NCI-H2107 (cell line): Measurements from ENCODE around the gene MAMDC2.
"Not testable (repeated sequence)": the region's sequence is repeated elsewhere in the genome, so short reads cannot be mapped to it uniquely, and the experiment has no call there.

Source experiments
- DNase-seq: peaks from one replicate; lab custom pipeline; 2025; lab: John Stamatoyannopoulos, UW

The MAMDC2 gene

DNA sequence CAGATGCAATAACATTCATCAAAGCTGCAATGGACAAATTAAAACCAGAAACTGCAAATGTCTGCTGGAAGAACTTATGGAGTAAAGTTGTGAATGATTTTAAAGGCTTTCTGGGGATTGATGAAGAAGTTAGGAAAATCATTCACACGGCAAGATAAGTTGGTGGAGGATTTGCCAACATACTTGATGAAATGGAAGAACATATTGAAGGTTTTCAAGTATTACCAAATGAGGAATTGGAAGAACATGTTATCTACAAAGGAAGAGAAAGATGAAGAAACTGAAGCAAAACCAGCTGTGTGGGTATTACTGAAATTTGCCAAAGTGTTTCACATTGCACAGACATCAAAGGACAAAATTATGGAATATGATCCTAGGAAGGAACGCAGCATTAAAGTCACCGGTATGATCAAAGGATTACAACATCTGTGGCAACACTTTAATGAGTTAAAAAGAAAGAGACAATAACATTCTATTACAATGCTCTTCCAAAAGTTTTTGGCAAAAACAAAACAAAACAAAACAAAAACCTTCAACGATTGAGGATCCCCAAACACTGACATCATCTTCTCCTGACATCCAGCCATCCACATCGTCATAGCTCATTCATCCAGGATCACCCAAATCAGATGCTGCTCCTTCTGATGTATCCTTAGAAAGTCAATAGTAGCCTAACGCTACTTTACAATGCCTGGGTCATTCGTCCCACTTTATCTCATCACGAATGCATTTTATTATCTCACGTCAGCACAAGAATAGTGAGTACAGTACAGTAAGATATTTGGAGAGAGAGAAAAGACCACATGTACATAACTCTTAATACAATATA lies 153.8 kb downstream of the MAMDC2 start:
- DNase-seq = no peak

DNA sequence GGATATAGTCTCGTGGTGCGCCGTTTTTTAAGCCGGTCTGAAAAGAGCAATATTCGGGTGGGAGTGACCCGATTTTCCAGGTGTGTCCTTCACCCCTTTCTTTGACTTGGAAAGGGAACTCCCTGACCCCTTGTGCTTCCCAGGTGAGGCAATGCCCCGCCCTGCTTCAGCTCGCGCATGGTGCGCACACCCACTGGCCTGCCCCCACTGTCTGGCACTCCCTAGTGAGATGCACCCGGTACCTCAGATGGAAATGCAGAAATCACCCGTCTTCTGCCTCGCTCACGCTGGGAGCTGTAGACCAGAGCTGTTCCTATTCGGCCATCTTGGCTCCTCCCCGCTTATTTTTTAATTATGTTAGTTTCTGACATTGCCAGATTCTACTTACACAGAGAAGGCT lies 161.1 kb downstream of the MAMDC2 start:
- not testable (repeated sequence) for DNase-seq

DNA sequence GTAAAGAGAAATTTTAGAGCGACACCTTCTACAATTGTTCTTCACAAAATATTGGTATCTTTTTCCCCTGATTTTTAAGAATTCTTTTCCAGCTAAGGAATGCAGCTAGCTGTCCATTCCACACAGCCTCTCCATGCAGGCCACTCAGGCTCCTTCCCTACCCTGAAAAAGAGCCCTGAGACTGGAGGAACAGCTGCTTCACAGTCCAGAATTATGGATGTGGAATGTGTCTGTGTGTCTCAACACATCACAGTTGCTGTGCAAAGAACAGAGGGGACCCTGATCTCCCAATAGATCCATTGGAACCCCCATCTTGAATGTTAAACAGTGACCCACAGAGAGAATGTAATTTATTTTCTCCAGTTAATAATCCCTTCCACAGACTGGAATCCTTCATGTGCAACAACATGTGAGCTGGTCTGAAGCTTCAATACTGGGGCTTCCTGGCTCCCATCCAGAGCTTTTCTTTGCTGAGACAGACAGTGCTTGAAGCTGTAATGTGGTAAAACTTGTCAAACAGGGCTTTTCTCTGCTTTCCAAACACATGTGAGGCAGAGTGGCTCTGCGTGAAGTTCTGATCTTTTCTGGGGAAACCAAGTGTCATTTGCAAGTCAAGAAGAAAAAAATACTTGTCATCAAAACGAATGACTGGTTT lies 161.8 kb downstream of the MAMDC2 start:
- DNase-seq = no peak

DNA sequence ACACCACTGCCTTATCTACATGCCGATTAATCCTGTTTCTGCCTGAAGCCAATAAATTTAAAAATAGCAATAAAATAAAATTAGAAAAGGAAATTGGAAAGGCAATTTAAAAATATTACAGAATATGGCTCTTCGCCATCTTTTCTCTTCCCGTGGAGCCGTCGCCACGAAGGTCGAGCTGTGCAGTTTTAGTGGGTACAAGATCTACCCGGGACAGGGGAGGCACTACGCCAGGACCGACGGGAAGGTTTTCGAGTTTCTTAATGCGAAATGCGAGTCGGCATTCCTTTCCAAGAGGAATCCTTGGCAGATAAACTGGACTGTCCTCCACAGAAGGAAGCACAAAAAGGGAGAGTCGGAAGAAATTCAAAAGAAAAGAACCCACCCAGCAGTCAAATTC lies 173.4 kb downstream of the MAMDC2 start:
- DNase-seq = no peak

DNA sequence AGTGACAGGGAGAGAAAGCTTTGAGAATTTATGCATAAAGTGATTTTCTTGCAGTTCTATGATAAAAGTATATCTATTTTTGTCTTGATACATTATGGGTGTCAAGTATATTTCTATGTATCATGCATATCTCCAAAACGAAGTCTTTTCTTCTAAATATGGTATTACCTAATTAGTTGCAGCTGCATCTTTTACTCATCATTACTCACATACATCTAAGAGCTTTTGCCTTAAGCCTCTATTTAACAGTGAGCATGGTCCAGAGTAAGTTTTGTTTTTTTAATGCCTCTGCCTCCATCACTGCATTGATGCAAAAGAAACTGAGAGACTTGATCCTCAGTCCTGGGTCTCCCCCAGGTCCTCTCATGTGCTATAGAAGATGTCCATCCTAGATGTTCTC lies 175.1 kb downstream of the MAMDC2 start:
- DNase-seq = no peak

DNA sequence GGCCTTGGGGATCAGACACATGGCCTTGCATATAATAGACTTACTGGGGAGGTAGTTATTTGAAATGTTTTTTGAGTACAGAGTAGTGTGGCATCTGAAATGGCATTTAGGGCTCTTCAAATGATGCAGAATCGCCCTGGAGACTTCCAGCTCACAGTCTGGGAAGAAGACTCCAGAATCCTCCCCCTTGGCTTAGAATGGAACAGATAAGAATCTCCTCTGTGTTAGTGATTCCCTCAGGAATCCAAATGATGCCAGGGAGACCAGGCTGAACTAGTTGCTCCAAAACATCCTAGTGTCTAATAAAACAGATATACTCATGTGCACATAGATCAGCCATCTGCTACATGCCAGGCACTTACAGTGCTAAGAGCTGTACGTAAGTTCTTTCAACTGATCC lies 176.6 kb downstream of the MAMDC2 start:
- no peak for DNase-seq

- DNase-seq = no peak
These were observed 178.7 kb downstream of the MAMDC2 start for GRCh38 chr9:70222354-70222753.

- DNase-seq = no peak
These were observed 184.5 kb downstream of the MAMDC2 start for GRCh38 chr9:70228118-70228517.

GRCh38 chr9:70228611-70229010 lies 185.0 kb downstream of the MAMDC2 start:
- DNase-seq = no peak

- DNase-seq = no peak
These were observed 185.4 kb downstream of the MAMDC2 start for GRCh38 chr9:70229026-70229425.

DNA sequence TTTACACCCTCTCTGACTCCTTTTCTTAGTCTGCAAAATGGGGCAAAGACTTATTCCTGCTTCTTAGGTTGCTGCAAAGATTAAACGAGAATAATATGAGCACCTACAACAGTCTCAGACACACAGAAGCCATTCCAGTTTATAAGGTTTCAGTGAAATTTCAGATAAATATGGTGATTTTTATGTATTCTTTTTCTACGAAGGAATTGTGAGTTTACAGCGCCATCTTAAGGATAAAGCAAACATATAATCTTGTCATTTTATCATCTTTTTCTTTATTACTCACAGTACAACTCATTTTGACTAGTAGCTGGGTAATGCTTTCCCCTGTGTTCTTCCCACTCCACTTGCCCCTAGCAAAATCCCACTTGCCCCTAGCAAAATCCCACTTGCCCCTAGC lies 185.9 kb downstream of the MAMDC2 start:
- no peak for DNase-seq

- DNase-seq = no peak
These were observed 188.8 kb downstream of the MAMDC2 start for GRCh38 chr9:70232476-70232875.

- not testable (repeated sequence) for DNase-seq
These were observed 190.6 kb downstream of the MAMDC2 start for GRCh38 chr9:70234208-70234607.

DNA sequence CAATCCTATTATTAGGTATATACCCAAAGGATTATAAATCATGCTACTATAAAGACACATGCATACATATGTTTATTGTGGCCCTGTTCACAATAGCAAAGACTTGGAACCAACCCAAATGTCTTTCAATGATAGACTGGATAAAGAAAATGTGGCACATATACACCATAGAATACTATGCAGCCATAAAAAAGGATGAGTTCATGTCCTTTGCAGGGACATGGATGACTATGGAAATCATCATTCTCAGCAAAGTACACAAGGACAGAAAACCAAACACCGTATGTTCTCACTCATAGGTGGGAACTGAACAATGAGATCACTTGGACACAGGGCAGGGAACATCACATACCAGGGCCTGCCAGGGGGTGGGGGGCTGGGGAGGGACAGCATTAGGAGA lies 202.3 kb downstream of the MAMDC2 start:
- not testable (repeated sequence) for DNase-seq

- DNase-seq = no peak
These were observed 206.6 kb downstream of the MAMDC2 start for GRCh38 chr9:70250221-70250620.

- no peak for DNase-seq
These were observed 211.8 kb downstream of the MAMDC2 start for GRCh38 chr9:70255486-70255885.

GRCh38 chr9:70256123-70256551 lies 212.5 kb downstream of the MAMDC2 start:
- no peak for DNase-seq

GRCh38 chr9:70257502-70257901 lies 213.9 kb downstream of the MAMDC2 start:
- DNase-seq = no peak

DNA sequence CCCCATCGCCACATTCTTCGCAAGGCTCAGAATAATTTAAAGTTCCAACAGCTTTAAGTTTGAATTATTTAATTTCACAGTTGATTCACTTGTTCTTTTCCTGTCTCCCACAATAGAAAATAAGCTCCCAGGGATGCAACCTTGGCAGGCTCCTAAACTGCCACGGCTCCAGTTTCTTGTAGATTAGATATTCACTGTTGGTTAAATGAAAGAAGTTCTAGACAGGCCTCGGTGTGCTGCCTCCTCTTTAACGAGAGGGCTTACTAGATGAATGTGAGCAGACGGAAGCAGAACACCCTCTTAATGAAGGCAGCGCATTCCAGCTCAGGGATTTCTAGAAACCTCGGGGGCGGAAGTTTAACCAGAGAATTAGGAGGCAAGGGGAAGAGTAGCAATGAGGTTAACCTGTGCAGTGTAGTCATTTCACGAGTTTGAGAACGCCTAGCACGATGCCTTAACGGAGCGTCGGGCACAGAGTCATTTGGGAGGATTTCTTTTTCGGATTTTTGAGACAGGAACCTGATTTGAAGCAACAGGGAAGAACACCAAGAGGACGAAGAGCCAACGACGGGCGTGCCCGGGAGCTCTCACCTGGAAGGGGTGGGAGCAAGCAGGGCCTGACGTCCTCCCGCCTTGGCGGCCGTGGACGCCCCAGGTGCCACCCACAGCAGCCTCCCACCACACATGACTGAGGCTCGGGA lies 214.5 kb downstream of the MAMDC2 start:
- DNase-seq = no peak

DNA sequence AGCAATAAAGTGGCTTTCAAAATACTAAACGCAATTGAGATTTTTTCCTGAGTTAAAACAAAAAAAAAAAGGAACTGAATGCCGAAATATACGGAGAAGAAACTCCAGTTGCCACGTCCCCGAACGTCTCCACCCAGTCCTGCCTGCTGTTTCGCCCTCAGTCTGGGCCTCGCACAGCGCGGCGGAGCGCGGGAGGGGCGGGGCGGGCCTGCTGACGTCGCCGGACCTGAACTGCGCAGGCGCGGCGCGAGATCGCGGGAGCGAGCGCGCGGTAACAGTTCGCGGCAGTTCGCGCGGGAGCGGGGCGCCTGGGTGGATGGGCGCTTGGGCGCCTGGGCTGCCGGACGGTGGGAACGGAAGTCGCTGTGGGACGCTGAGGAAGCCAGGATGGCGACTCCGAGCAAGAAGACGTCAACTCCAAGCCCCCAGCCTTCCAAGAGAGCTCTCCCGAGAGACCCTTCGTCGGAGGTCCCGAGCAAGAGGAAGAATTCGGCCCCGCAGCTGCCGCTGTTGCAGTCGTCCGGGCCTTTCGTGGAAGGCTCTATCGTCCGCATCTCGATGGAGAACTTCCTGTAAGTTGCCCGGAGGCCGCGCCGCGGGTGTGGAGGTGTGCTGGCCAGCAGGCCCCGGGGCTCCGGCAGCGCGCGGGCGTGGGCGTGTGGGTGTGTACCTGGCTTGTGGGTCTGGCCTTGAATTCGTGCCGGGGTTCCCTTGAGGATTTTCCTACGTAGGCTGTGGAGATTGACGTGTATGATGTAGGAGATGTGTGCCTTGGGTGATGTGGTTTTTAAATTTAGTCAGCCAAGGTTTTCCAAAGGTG lies 215.3 kb downstream of the MAMDC2 start, which contains the start of gene SMC5:
Gene SMC5 (plus strand): TSS at position 287 of the 820 bp plus-strand sequence. CDS start 101 bp downstream, at position 388.
- DNase-seq = peak; percentile 86

DNA sequence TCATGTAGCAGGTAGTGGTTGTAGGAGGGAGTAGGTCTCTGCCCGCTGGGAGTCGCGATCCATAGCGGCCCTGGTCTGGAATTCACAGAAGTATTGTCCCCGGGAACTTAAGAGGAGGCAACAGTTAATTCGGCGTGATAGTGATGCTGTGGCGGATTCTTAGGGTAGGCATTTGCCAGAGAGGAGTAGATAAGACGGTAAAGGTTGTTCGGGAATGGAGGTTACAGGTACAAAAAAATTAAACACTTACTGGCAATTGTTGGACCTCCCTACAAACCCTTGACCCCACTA lies 215.8 kb downstream of the MAMDC2 start:
- no peak for DNase-seq

GRCh38 chr9:70260007-70260443 lies 216.4 kb downstream of the MAMDC2 start:
- no peak for DNase-seq
